ENCODE measurements around the gene PHF1.

PHF1 gene

GRCh38 chr6:33425668-33426577 is 15.1 kb downstream of the PHF1 start:
- peak; percentile 67 for TF ChIP-seq CTCF (IDR thresholded peaks at IDR 0.05; ENCODE audit: low read depth, low read length)
- H3K4me3 ChIP-seq (replicated peaks in 1 of 2; ENCODE audit: low read depth in 2 of 2, low read length in 2 of 2), result peak overlapping the region; percentile 51 to 71
- DNase-seq (ENCODE audit: low read depth in 2 of 2), result peak; percentile 85 to 89

GRCh38 chr6:33426590-33427511 is 16.0 kb downstream of the PHF1 start:
- TF ChIP-seq CTCF (IDR thresholded peaks at IDR 0.05; ENCODE audit: low read depth, low read length), result no peak
- peak overlapping the region; percentile 71 to 73 for H3K4me3 ChIP-seq (replicated peaks in 1 of 2; ENCODE audit: low read depth in 2 of 2, low read length in 2 of 2)
- DNase-seq (ENCODE audit: low read depth in 2 of 2), result peak in 1 of 2 donors; percentile 18

GRCh38 chr6:33427585-33428223 is 16.9 kb downstream of the PHF1 start:
- no peak for DNase-seq (ENCODE audit: low read depth in 2 of 2)
- H3K4me3 ChIP-seq (replicated peaks in 1 of 2; ENCODE audit: low read depth in 2 of 2, low read length in 2 of 2), result peak overlapping the region; percentile 71 to 73
- TF ChIP-seq CTCF (IDR thresholded peaks at IDR 0.05; ENCODE audit: low read depth, low read length), result peak; percentile 4

GRCh38 chr6:33428224-33428965 is 17.6 kb downstream of the PHF1 start:
- DNase-seq (ENCODE audit: low read depth in 2 of 2), result peak; percentile 26 to 43
- TF ChIP-seq CTCF (IDR thresholded peaks at IDR 0.05; ENCODE audit: low read depth, low read length), result peak; percentile 35
- peak overlapping the region; percentile 46 to 71 for H3K4me3 ChIP-seq (replicated peaks in 1 of 2; ENCODE audit: low read depth in 2 of 2, low read length in 2 of 2)

GRCh38 chr6:33428966-33429749 is 18.3 kb downstream of the PHF1 start:
- no peak for TF ChIP-seq CTCF (IDR thresholded peaks at IDR 0.05; ENCODE audit: low read depth, low read length)
- no peak overlapping the region for H3K4me3 ChIP-seq (replicated peaks in 1 of 2; ENCODE audit: low read depth in 2 of 2, low read length in 2 of 2)
- no peak for DNase-seq (ENCODE audit: low read depth in 2 of 2)
